HepG2 (cell line): ENCODE data around the gene ZNF853. TPM values are rescaled to one million over a fixed set of nuclear protein-coding genes. Genes with fewer than 3 reads are reported as not detected.

Source experiments
- MED13 ChIP-seq: sonication (generic); formaldehyde crosslinking; IDR thresholded peaks from 2 replicates; pipeline ENCODE4 v1.5.0; 2020; ENCODE audit warnings: missing genetic modification reagents
- NFRKB ChIP-seq: fragments of 450-650 bp; IDR thresholded peaks from 2 replicates; pipeline ENCODE4 v1.6.1; 2017
- NR2F2 ChIP-seq: IDR thresholded peaks from 2 replicates; pipeline ENCODE4 v1.6.1; 2012; ENCODE audit warnings: low read depth, inconsistent platforms, borderline replicate concordance
- NR2F6 ChIP-seq, 2 experiments: IDR thresholded peaks; 2 replicates each; pipeline ENCODE4 v1.6.1; 2016; ENCODE audit warnings: antibody characterized with exemption in 1 of 2, mild to moderate bottlenecking in 1 of 2
- ZFP1 ChIP-seq: IDR thresholded peaks from 2 replicates; pipeline ENCODE4 v1.6.1; 2016
- ZNF333 ChIP-seq: sonication (generic); formaldehyde crosslinking; IDR thresholded peaks from 2 replicates; pipeline ENCODE4 v1.4.0; 2020; ENCODE audit warnings: mild to moderate bottlenecking, missing genetic modification reagents, borderline replicate concordance
- ZNF354B ChIP-seq: sonication (generic); formaldehyde crosslinking; IDR thresholded peaks from 2 replicates; pipeline ENCODE4 v1.8.0; 2022; ENCODE audit warnings: mild to moderate bottlenecking, missing genetic modification reagents
- ZNF720 ChIP-seq: sonication (generic); formaldehyde crosslinking; IDR thresholded peaks from 2 replicates; pipeline ENCODE4 v1.4.0; 2020; ENCODE audit warnings: missing genetic modification reagents
- ZNF737 ChIP-seq: sonication (generic); formaldehyde crosslinking; IDR thresholded peaks from 2 replicates; pipeline ENCODE4 v1.5.0; 2020; ENCODE audit warnings: missing genetic modification reagents, mild to moderate bottlenecking, borderline replicate concordance
- ZNF768 ChIP-seq: sonication (generic); formaldehyde crosslinking; IDR thresholded peaks from 2 replicates; pipeline ENCODE4 v1.4.0; 2020; ENCODE audit warnings: missing genetic modification reagents
- ZNF781 ChIP-seq: sonication (generic); formaldehyde crosslinking; IDR thresholded peaks from 2 replicates; pipeline ENCODE4 v1.5.1; 2020; ENCODE audit warnings: borderline replicate concordance, mild to moderate bottlenecking, missing genetic modification reagents; ENCODE audit errors: not compliant biosample characterization
- ZNF878 ChIP-seq: sonication (generic); formaldehyde crosslinking; IDR thresholded peaks from 2 replicates; pipeline ENCODE4 v1.8.1; 2023; ENCODE audit warnings: mild to moderate bottlenecking, missing genetic modification reagents, moderate library complexity
- polyA plus RNA-seq, 8 experiments: library from polyadenylated mRNA; depleted of rRNA in 3 of 8; stranded (reverse) in 7 of 8; unstranded in 1 of 8; fragments of >200 nt; fragmentation: Illumina TruSeq in 4 of 8; extraction: Trizol in 4 of 8; gene quantifications; 2 replicates each; pipeline versions ENCODE4 v1.2.1 to v1.2.3, GENCODE V29; 2011 to 2016; ENCODE audit warnings: low read depth in 4 of 8, missing spikeins in 1 of 8, mixed read lengths in 1 of 8; ENCODE audit not compliant: insufficient read depth in 1 of 8
- total RNA-seq, 5 experiments: library from RNA; depleted of rRNA; stranded (reverse); fragments of >200 nt; fragmentation: Illumina TruSeq; extraction: Trizol; gene quantifications; 2 replicates each; pipeline ENCODE4 v1.2.3, GENCODE V29; 2016; ENCODE audit warnings: low read depth in 1 of 5
- TF ChIP-seq, protein P1 (sequence below): IDR thresholded peaks from 2 replicates; pipeline ENCODE4 v1.6.1; 2016; ENCODE audit warnings: missing biosample characterization, missing genetic modification reagents, low read depth
- TF ChIP-seq, protein P2 (sequence below): IDR thresholded peaks from 2 replicates; pipeline ENCODE4 v1.6.1; 2016
- TF ChIP-seq, protein P3 (sequence below): sonication (generic); formaldehyde crosslinking; conservative IDR thresholded peaks from 2 replicates; pipeline ENCODE4 v1.4.0; 2020; ENCODE audit warnings: missing genetic modification reagents
- TF ChIP-seq, protein P4 (sequence below): sonication (generic); formaldehyde crosslinking; IDR thresholded peaks from 2 replicates; pipeline ENCODE4 v1.8.0; 2022; ENCODE audit warnings: missing genetic modification reagents, mild to moderate bottlenecking, moderate library complexity, borderline replicate concordance
- TF ChIP-seq, protein P5 (sequence below): IDR thresholded peaks from 2 replicates; pipeline ENCODE4 v1.6.1; 2016; ENCODE audit warnings: low read depth

Gene ZNF853
- total and polyA plus RNA-seq, 2 of the 13 experiments (the other 11 are each of a cell fraction or from before 2014, with no cell fraction given): 2.1 to 6.2 TPM

DNA sequence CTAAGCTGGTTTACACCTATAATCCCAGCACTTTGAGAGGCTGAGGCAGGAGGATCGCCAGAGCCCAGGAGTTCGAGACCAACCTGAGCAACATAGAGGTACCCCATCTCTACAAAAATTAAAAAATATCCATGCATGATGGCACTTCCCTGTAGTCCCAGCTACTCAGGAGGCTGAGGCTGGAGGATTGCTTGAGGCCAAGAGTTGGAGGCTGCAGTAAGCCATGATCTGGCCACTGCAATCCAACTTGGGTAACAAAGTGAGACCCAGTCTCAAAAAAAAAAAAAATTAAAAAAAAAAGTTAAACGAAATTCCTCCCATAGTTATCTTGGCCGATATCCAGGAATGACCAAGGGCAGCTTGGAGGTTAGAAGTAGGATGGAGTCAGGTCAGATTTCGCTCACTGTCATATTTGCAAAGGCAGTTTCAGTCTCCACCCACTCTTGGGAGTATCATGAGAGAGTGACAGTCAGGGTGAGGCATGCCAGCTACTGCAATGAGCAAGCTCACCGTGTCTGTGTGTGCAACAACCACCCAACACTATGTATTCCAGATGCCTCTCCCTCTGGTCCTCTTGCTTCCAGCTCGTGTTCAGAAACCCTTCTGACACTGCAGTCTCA, 44.1 kb upstream of the ZNF853 start (continued):
- TF ChIP-seq, protein P1, sequence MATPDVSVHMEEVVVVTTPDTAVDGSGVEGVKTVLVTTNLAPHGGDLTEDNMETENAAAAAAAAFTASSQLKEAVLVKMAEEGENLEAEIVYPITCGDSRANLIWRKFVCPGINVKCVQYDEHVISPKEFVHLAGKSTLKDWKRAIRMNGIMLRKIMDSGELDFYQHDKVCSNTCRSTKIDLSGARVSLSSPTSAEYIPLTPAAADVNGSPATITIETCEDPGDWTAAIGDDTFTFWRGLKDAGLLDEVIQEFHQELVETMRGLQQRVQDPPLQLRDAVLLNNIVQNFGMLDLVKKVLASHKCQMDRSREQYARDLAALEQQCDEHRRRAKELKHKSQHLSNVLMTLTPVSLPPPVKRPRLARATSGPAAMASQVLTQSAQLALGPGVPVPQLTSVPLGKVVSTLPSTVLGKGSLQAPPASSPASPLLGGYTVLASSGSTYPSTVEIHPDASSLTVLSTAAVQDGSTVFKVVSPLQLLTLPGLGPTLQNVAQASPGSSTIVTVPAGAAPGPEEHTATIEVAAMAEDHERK (CRISPR knock-in tag): no peak
- TF ChIP-seq ZNF781 (CRISPR knock-in tag) (no peak), ZNF768 (CRISPR knock-in tag) (no peak), NR2F6 (IDR thresholded peaks at IDR 0.05) (0 out of 2 replicates have a peak, but pooled peaks have one; percentile 15), NR2F6 (CRISPR knock-in tag; IDR thresholded peaks at IDR 0.05) (peak; percentile 59; the same call in 1 of the 2 replicates), ZNF354B (CRISPR knock-in tag) (no peak), MED13 (CRISPR knock-in tag) (no peak), NFRKB (no peak), ZNF878 (CRISPR knock-in tag) (no peak), ZNF737 (no peak), ZFP1 (CRISPR knock-in tag) (no peak), ZNF333 (CRISPR knock-in tag) (no peak), ZNF720 (no peak), NR2F2 (no peak)
- TF ChIP-seq, protein P2, sequence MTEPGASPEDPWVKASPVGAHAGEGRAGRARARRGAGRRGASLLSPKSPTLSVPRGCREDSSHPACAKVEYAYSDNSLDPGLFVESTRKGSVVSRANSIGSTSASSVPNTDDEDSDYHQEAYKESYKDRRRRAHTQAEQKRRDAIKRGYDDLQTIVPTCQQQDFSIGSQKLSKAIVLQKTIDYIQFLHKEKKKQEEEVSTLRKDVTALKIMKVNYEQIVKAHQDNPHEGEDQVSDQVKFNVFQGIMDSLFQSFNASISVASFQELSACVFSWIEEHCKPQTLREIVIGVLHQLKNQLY (CRISPR knock-in tag): no peak
- TF ChIP-seq, protein P3, sequence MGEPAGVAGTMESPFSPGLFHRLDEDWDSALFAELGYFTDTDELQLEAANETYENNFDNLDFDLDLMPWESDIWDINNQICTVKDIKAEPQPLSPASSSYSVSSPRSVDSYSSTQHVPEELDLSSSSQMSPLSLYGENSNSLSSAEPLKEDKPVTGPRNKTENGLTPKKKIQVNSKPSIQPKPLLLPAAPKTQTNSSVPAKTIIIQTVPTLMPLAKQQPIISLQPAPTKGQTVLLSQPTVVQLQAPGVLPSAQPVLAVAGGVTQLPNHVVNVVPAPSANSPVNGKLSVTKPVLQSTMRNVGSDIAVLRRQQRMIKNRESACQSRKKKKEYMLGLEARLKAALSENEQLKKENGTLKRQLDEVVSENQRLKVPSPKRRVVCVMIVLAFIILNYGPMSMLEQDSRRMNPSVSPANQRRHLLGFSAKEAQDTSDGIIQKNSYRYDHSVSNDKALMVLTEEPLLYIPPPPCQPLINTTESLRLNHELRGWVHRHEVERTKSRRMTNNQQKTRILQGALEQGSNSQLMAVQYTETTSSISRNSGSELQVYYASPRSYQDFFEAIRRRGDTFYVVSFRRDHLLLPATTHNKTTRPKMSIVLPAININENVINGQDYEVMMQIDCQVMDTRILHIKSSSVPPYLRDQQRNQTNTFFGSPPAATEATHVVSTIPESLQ: no peak
- TF ChIP-seq, protein P4, sequence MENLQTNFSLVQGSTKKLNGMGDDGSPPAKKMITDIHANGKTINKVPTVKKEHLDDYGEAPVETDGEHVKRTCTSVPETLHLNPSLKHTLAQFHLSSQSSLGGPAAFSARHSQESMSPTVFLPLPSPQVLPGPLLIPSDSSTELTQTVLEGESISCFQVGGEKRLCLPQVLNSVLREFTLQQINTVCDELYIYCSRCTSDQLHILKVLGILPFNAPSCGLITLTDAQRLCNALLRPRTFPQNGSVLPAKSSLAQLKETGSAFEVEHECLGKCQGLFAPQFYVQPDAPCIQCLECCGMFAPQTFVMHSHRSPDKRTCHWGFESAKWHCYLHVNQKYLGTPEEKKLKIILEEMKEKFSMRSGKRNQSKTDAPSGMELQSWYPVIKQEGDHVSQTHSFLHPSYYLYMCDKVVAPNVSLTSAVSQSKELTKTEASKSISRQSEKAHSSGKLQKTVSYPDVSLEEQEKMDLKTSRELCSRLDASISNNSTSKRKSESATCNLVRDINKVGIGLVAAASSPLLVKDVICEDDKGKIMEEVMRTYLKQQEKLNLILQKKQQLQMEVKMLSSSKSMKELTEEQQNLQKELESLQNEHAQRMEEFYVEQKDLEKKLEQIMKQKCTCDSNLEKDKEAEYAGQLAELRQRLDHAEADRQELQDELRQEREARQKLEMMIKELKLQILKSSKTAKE (CRISPR knock-in tag): no peak
- TF ChIP-seq, protein P5, sequence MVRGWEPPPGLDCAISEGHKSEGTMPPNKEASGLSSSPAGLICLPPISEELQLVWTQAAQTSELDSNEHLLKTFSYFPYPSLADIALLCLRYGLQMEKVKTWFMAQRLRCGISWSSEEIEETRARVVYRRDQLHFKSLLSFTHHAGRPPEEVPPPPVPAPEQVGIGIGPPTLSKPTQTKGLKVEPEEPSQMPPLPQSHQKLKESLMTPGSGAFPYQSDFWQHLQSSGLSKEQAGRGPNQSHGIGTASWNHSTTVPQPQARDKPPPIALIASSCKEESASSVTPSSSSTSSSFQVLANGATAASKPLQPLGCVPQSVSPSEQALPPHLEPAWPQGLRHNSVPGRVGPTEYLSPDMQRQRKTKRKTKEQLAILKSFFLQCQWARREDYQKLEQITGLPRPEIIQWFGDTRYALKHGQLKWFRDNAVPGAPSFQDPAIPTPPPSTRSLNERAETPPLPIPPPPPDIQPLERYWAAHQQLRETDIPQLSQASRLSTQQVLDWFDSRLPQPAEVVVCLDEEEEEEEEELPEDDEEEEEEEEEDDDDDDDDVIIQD (CRISPR knock-in tag): no peak
- TF ChIP-seq, all 625 proteins: peak for 31
